ENCODE data around the gene GIT2. TPM values are rescaled to one million over a fixed set of nuclear protein-coding genes. Genes with fewer than 3 reads are reported as not detected.

GIT2 gene
- total and polyA plus RNA-seq, 2 of the 13 experiments (the other 11 are each of a cell fraction or from before 2014, with no cell fraction given): 18.4 to 19.8 TPM

GRCh38 chr12:109989380-109989779 is 6.8 kb downstream of the GIT2 start:
- CTCF ChIA-PET (ENCODE audit: low intra/inter-chr PET ratio, low total read pairs): no interaction called here
- Histone ChIP-seq H3K27me3 (ENCODE audit: control insufficient read depth in 1 of 2, insufficient read depth in 2 of 2, low read length in 2 of 2) (no peaks in the 10 kb centered on the region), H2AFZ (ENCODE audit: low read length) (no peak overlapping the region), H3K79me2 (ENCODE audit: insufficient read depth, low read length) (peaks cover 22% of the 10 kb centered on the region), H4K20me1 (ENCODE audit: insufficient read depth, low read length) (no peaks in the 10 kb centered on the region), H3K4me2 (ENCODE audit: low read depth, low read length) (no peak overlapping the region), H3K27ac (ENCODE audit: extremely low read length, insufficient read depth, low read length) (no peak overlapping the region), H3K4me3 (replicated peaks in 1 of 3; ENCODE audit: insufficient read depth in 1 of 3, low read depth in 2 of 3, low read length in 3 of 3) (no peak overlapping the region), H3K4me1 (ENCODE audit: insufficient read depth, low read length) (peaks cover 28% of the 10 kb centered on the region), H3K9me3 (ENCODE audit: low read length) (no peaks in the 10 kb centered on the region), H3K9ac (ENCODE audit: insufficient read depth, low read depth, low read length) (no peak overlapping the region), H3K36me3 (replicated peaks in 1 of 2; ENCODE audit: control insufficient read depth in 1 of 2, insufficient read depth in 2 of 2, low read length in 2 of 2) (peaks cover 15 to 45% of the 10 kb centered on the region in 2 experiments)
- POLR2A ChIA-PET: no interaction called here
- intact Hi-C loops (cut with micrococcal nuclease; ENCODE audit: unreplicated experiment) (no loop called here), in situ Hi-C loops (cut with HindIII; ENCODE audit: extremely low pct_ligation_motif_present, low pct_unique_long_range_greater_than_20kb) (no loop called here)
- ATAC-seq: no peak
- WGBS (ENCODE audit: low lambda C conversion rate): 96% methylated on average over 5 of the region's 5 CpGs
- no peak for DNase-seq (ENCODE audit: low spot score)
- no TSS peak for BruUV-seq (replicated peaks)
- FAIRE-seq: no peak
- TF ChIP-seq PCBP1 (IDR thresholded peaks at IDR 0.05; ENCODE audit: borderline replicate concordance, low read depth, low read length) (no peak), NFE2 (CRISPR knock-in tag; IDR thresholded peaks at IDR 0.05) (no peak), GMEB1 (CRISPR knock-in tag; IDR thresholded peaks at IDR 0.05; ENCODE audit: borderline replicate concordance) (no peak), NR0B2 (CRISPR knock-in tag; IDR thresholded peaks at IDR 0.05) (no peak), ZNF446 (CRISPR knock-in tag; IDR thresholded peaks at IDR 0.05) (no peak), ZNF484 (CRISPR knock-in tag; IDR thresholded peaks at IDR 0.05; ENCODE audit: borderline replicate concordance, low read depth) (no peak), SKIL (CRISPR knock-in tag; IDR thresholded peaks at IDR 0.05; ENCODE audit: borderline replicate concordance) (no peak), ZNF639 (CRISPR knock-in tag; conservative IDR thresholded peaks at IDR 0.05) (no peak), ZNF572 (CRISPR knock-in tag; IDR thresholded peaks at IDR 0.05) (no peak), PBX2 (CRISPR knock-in tag; IDR thresholded peaks at IDR 0.05) (no peak), CCAR2 (optimal IDR thresholded peaks at IDR 0.05; ENCODE audit: low read depth, low read length) (no peak), MIXL1 (CRISPR knock-in tag; IDR thresholded peaks at IDR 0.05) (no peak), ZNF44 (CRISPR knock-in tag; IDR thresholded peaks at IDR 0.05) (no peak), DNMT1 (CRISPR knock-in tag; IDR thresholded peaks at IDR 0.05) (no peak), ZNF577 (CRISPR knock-in tag; IDR thresholded peaks at IDR 0.05; ENCODE audit: borderline replicate concordance, low read depth) (no peak), SOX6 (IDR thresholded peaks at IDR 0.05) (no peak), SOX6 (CRISPR knock-in tag; IDR thresholded peaks at IDR 0.05) (no peak), IRF9 (CRISPR knock-in tag; IDR thresholded peaks at IDR 0.05; ENCODE audit: borderline replicate concordance) (no peak), FLYWCH1 (CRISPR knock-in tag; IDR thresholded peaks at IDR 0.05) (no peak)

All from HepG2 (cell line).